ENCODE data around the gene TRIM27. TPM values are rescaled to one million over a fixed set of nuclear protein-coding genes. Genes with fewer than 3 reads are reported as not detected.
"Not testable (repeated sequence)": the region's sequence is repeated elsewhere in the genome, so short reads cannot be mapped to it uniquely, and the experiment has no call there.

Gene TRIM27
- polyA plus RNA-seq (2014; cell fraction: cytosol; rRNA removed), result 74.0 and 84.2 TPM in 2 replicates
- 121 and 154 TPM in 2 replicates for polyA plus RNA-seq (2014; cell fraction: nucleus; rRNA removed)

GRCh38 chr6:28923318-28924102 is at the start of gene TRIM27:
TSS of gene TRIM27 (minus strand) at chr6:28923985. CDS start at chr6:28923632, 353 bp downstream.
- peak; percentile 90 for DNase-seq (ENCODE audit: low spot score)

GRCh38 chr6:28970056-28970455 is 46.3 kb upstream of the TRIM27 start:
- DNase-seq (ENCODE audit: low spot score), result not testable (repeated sequence)

GRCh38 chr6:28969129-28969528 is 45.3 kb upstream of the TRIM27 start:
- no peak for DNase-seq (ENCODE audit: low spot score)

- no peak for DNase-seq (ENCODE audit: low spot score)
These were observed 44.7 kb upstream of the TRIM27 start for GRCh38 chr6:28968476-28968875.

- DNase-seq (ENCODE audit: low spot score), result no peak
These were observed 41.9 kb upstream of the TRIM27 start for GRCh38 chr6:28965706-28966105.

DNA sequence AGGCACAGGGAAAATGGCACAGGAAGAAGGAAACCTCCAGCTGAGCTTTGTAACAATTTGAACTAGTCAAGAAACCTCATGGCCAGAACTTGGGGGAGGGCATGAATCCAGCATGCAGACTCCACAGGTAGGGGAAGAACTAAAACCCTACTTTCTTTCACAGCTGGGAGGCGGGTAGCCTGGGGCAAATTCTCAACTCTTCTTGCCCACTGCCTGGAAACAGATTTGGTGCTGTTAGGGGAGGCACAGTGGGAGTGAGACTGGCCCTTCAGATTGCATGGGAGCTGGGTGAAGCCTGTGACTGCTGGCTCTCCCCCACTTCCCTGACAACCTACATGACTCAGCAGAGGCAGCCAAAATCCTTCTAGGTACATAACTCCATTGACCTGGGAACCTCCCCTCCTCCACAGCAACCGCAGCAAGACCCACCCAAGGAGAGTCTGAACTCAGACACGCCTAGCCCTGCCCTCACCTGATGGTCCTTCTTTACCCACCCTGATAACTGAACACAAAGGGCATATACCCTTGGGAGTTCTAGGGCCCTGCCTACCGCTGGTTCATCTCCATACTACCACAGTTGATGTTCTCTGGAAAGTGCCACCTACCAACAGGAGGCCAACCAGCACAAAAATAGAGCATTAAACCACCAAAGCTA is 37.2 kb upstream of the TRIM27 start:
- DNase-seq (ENCODE audit: low spot score), result no peak

GRCh38 chr6:28958561-28959243 is 34.9 kb upstream of the TRIM27 start:
- not testable (repeated sequence) for DNase-seq (ENCODE audit: low spot score)

DNA sequence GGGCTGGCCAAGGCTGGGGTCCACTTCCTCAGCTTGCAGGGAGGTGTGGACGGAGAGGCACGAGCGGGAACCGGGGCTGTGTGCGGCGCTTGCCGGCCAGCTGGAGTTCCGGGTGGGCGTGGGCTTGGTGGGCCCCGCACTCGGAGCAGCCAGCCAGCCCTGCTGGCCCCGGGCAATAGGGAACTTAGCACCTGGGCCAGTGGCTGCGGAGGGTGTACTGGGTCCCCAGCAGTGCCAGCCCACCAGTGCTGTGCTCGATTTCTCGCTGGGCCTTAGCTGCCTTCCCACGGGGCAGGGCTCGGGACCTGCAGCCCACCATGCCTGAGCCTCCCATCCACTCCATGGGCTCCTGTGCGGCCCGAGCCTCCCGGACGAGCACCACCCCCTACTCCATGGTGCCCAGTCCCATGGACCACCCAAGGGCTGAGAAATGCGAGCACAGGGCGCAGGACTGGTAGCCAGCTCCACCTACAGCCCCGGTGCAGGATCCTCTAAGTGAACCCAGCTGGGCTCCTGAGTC is 34.1 kb upstream of the TRIM27 start:
- not testable (repeated sequence) for DNase-seq (ENCODE audit: low spot score)

GRCh38 chr6:28956331-28956730 is 32.5 kb upstream of the TRIM27 start:
- no peak for DNase-seq (ENCODE audit: low spot score)

GRCh38 chr6:28953585-28954258 is 29.9 kb upstream of the TRIM27 start:
- DNase-seq (ENCODE audit: low spot score), result no peak

DNA sequence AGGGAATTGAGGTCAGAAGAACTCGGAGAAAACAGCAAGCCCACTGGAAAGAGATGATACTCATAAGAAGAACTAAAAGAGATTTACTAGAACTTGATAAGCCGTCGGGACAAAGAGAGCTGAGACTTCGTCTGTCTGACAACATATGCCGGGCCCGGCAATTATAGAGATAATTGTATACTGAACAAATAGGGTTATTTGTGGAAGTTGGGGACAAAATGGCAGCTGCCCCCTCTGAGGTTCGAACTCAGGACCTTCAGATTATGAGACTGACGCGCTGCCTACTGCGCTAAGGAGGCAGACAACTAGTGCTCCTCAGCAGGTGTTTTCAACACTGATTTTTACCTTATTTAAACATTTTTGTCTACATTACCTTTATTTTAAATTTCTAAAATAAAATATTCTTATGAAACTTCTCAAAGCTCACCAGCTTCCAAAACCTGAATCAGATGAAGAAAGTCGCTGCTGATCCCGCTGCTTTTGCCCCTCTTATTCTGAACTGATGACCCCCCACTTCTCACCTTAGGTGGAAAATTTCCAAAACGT is 29.3 kb upstream of the TRIM27 start:
- DNase-seq (ENCODE audit: low spot score), result peak; percentile 59

DNA sequence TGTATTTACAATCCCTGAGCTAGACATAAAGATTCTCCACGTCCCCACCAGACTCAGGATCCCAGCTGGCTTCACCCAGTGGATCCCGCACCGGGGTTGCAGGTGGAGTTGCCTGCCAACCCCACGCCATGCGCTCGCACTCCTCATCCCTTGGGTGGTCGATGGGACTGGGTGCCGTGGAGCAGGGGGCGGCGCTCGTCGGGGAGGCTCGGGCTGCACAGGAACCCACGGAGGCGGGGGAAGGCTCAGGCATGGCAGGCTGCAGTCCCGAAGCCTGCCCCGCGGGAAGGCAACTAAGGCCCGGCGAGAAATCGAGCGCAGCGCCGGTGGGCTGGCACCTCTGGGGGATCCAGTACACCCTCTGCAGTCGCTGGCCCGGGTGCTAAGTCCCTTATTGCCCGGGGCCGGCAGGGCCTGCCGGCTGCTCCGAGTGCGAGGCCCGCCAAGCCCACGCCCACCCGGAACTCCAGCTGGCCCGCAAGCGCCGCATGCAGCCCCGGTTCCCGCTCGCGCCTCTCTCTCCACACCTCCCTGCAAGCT is 25.9 kb upstream of the TRIM27 start:
- not testable (repeated sequence) for DNase-seq (ENCODE audit: low spot score)

GRCh38 chr6:28948782-28949486 is 25.1 kb upstream of the TRIM27 start:
- DNase-seq (ENCODE audit: low spot score), result no peak

- DNase-seq (ENCODE audit: low spot score), result no peak
These were observed 24.1 kb upstream of the TRIM27 start for GRCh38 chr6:28947831-28948270.

DNA sequence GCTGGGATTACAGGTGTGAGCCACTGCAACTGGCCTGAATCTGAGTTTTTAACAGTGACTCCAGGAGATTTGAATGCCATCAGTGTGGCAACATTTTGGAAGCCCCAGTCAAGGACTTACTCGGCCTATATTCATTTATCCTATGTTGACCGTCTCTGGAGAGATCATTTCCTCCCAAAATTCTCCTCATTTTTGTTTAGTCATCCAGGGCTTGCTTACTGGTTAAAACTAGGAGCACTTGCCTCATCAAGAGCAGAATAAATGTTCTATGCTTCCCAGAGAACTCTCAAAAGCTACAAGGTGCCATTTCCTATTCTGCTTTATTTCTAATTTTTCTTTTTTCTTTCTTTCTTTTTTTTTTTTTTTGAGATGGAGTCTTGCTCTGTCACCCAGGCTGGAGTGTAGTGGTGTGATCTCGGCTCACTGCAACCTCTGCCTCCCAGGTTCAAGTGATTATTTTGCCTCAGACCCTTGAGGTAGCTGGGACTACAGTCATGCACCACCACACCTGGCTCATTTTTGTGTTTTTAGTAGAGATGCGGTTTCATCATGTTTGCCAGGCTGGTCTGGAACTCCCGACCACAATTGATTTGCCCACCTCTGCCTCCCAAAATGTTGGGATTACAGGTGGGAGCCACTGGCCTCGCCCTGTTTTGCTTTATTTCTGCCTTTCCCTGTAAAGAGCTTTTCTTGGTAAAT is 23.4 kb upstream of the TRIM27 start:
- DNase-seq (ENCODE audit: low spot score), result no peak

DNA sequence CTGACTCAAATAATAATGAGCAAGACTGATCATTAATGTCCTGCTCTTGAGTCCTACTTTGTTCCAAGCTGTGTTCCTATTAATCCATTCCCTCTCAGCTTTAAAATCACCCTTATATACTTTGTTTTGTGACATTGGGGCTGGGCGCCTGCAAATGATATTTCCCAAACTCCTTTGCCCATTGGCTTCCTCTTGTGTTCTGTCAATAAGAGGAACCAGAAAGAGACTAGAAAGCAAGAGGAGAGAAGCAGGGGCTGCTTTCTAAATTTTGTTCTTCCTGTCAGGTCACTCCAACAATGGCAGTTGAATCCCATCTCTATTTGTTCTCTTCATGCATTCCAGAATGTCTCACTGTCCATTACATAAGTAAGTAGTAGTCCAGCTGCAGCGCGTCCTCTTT is 21.6 kb upstream of the TRIM27 start:
- no peak for DNase-seq (ENCODE audit: low spot score)

- peak; percentile 78 for DNase-seq (ENCODE audit: low spot score)
These were observed 20.7 kb upstream of the TRIM27 start for GRCh38 chr6:28944412-28944865.

GRCh38 chr6:28943557-28944411 is 20.0 kb upstream of the TRIM27 start:
- DNase-seq (ENCODE audit: low spot score), result peak; percentile 82

DNA sequence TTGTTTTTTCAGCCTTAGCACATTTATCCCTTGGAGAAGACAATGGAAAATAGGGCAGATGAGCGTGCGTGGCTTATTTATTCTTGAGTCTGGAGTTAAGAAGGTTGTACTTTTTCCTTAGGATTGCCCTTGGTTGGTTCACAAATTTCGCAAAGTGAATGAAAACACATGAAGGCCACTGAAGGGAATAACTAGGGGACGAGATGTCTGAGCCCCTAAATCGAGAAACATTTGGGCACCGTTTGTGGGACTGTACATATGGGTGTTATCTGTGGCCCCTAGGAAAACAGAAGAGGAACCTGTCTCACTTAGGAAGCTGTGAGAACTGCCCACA is 19.4 kb upstream of the TRIM27 start:
- DNase-seq (ENCODE audit: low spot score), result no peak
